ENCODE results near the gene MAP1B.

The MAP1B gene

GRCh38 chr5:72231991-72232703, 124.9 kb downstream of the MAP1B start:
- no peak for DNase-seq

DNA sequence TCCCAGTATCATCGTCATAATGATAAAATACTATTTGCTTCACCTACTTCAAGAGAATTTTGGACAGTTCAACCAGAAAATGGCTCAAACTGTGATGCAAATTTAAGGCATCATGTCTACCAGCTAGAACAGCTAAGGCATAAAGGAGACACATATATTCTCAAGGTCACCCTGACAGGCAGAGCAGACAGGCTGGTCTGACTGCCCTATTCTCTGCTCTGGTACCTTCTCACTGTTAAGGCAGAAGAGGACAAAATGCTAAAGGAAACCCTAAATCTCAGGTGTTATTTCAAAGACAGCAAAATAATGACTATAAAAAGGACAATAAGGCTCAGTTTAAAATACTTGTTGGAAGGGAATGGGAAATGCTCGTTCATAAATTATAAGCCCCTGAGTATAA, 125.6 kb downstream of the MAP1B start:
- no peak for DNase-seq

DNA sequence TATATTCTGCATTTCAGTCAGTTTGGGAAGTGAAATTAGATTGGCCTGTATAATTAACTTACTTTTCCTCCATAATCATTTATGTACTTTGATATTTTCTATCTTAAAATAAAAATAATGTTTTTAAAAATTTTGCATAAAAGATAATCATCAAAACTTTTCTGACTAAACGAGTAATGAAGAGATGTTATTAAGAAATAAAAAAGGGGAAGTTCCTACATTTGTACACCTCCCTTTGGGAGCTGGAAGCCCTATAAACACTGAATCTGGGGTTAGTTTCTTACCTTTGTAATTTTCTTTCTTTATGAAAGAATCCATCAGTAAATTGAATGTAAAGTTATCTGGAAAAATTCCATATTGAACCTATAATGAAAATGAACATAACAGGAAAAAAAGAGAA, 126.6 kb downstream of the MAP1B start:
- no peak for DNase-seq

GRCh38 chr5:72234265-72234700, 127.0 kb downstream of the MAP1B start:
- no peak for DNase-seq

- DNase-seq = no peak
Measured at GRCh38 chr5:72234868-72235267, 127.6 kb downstream of the MAP1B start.

GRCh38 chr5:72235725-72236124, 128.4 kb downstream of the MAP1B start:
- DNase-seq = no peak

DNA sequence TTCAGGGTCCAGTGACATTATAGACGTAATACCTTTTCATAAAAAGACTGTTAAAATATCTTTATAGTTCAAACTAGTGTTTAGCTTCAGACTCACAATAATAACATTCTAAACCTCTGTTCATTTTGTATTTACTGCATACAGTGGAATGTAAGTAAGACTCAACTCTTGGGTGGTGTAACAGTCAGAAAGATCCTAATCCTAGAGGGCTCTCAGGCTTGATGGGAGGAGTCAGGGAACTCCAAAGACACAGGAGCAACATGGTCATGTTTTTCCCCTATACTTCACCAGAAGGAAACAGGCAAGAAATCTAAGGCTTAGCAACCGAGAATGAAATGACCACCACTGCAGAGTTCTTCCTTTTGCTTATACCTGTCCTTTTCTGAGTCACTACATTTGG, 130.1 kb downstream of the MAP1B start:
- DNase-seq = no peak

- no peak for DNase-seq
Measured at GRCh38 chr5:72237879-72238278, 130.6 kb downstream of the MAP1B start.

GRCh38 chr5:72238712-72239445, 131.6 kb downstream of the MAP1B start:
- no peak for DNase-seq

GRCh38 chr5:72241346-72242003, 134.2 kb downstream of the MAP1B start:
- peak; percentile 23 for DNase-seq

DNA sequence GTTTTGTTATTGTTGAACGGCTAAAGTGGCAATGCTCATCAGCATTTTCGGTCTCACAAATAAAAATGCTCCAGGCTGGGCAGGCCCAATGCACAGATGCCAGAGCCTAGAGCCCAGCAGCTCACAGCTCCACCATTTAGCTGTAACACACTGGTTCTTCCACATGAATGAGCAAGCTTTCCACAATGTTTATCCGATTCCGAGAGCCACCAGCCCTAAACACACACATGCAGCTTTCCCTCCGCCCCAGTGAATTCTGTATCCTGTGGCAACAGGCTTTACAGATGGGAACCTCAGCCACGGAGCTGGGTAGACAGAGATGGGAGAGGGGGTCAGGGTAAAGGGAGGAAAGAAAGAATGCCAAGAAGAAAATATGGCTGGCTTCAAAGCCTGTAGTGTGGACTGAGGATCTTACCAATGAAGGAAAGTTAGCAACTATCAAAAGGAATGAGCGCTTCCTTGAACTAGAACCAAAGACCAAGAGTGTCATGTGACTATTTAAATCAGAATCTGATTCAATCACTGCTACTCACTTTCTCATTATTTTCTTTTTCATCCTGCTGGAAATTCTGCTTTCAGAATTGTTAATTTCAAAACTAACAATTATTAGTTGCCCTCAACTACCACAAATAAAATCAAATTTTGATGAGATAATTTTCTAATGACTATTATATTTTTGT, 135.7 kb downstream of the MAP1B start:
- DNase-seq = no peak

DNA sequence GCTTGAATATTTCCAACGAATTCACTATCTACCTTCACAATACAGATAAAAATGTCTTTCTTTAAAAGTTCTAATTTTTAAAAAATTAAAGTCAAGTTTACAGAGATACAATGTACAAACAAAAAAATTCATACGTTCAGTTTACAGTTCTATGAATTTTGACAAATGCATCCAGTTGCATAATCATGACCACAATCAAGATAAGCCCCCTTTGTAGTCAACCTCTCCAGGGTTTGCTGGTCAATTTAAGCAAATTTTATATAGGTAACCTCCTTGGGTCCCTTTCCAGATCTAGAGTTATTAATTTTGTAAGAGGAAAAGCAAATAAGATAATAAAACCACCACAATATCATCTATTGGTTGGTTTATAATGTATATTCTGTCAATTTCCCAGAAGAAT, 136.4 kb downstream of the MAP1B start:
- DNase-seq = no peak

DNA sequence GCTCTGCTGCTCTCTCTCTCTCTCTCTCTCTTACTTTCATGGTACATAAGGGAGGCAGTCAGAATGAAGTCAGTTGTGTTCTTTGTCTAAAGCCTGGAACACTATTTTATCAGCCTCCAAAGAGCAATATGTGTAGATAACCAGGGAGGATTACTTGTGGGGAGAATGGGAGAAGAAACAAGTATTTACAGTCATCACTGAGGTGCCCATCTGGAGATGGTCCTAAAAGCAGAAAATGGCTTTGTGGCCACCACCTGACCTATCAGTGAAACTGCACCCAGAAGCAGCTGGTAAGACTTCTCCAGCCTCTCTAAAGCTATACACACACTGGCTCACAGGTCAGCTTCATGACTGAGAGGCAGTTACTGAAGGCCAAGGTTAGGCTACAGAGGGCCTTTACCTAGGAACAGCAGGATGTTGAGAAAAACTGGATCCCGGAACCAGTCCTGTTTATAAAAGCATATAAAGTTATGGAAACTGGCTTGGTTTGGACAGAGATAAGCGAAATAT, 137.6 kb downstream of the MAP1B start:
- no peak for DNase-seq

DNA sequence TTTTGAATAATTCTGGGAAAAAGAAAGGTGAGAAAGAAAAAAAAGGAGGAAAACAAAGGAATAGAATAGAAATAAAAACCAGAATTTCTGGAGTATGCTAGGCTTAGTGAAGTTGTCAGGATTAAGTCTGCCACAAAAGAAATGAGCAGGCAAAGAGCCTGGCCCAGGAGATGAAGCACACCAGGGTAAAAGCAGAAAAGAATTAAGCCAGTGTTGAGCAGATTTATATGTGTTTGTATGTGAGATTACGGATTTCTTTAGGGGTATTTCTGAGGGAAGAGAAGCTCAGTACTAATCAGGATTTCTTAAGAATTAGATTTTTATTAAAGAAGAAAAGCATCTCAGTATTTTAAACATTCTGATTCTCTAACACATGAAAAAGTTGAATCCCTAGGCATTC, 138.3 kb downstream of the MAP1B start:
- no peak for DNase-seq

DNA sequence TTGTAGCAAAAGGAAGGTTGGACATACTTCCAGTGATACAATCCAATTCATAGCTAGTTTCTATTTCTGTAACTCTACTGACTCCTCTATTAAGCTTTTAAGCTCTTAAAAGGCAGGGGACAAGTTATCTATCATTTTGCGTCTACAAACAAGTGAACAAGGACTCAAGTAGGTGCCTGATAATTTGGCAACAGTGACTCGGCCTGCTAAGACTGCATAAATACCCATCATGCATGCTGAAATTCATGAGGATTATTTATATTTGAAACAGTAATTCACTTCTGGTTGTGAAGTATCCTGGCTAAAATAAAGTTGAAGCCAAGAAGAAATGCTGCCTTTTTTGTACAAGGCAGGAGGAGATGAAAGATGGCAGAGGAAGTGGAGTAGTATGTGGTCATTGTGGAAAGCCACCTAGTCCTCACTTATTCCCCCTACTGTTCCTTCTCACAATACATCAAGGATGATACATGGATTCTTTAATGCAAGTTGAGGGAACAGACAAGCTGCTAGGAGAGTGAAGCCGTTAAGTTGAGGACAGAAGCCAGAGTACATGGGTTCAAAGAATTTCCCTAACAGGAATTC, 138.8 kb downstream of the MAP1B start:
- peak; percentile 22 for DNase-seq

- DNase-seq = no peak
Measured at GRCh38 chr5:72246954-72247442, 139.7 kb downstream of the MAP1B start.

- no peak for DNase-seq
Measured at GRCh38 chr5:72248410-72248981, 141.2 kb downstream of the MAP1B start.

- no peak for DNase-seq
Measured at GRCh38 chr5:72251386-72251785, 144.1 kb downstream of the MAP1B start.

DNA sequence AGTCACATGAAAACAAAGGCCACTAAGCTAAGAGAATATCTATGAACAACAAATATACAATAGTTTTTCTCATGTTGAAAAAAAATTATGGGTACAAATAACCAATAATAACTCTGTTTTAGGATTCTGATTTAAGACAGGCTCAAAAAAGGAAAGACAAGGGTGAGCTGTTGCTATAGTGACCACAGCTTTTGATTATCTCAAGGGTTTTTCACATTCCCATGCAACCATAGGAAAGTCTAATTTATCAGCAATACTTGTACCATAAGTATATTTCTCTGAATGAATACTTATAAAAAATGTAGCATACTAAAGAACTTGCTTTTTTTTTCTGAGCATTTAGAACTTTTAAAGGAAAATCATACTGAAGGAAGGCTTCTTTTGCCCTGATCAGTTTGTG, 144.7 kb downstream of the MAP1B start:
- DNase-seq = no peak

DNA sequence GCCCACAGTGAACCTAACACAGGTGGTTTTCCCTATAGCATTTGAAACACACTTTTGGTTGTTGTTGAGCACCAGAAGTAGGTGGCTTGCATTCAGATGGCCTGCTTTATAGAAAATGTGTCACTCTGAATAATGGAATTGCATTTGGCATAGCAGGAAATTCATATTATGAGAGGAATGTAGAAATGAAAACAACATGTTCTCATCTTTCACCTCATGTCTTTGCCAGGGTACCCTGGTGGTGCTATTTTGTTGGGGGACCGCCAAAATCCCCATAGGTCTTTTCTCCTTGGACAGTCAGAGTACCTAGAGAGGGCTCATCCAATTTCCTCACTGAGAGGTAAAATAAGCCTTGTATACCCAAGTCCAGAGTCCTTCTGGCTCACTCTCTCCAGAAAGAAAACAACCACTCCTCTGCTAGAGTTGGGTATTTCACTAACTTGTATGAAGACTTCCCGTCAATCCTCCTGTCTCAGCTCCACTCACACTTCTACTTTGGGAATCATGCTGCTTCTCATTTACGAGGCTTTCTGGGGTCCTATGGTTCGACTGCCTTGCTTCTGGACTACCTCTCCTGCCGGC, 145.4 kb downstream of the MAP1B start:
- no peak for DNase-seq

DNA sequence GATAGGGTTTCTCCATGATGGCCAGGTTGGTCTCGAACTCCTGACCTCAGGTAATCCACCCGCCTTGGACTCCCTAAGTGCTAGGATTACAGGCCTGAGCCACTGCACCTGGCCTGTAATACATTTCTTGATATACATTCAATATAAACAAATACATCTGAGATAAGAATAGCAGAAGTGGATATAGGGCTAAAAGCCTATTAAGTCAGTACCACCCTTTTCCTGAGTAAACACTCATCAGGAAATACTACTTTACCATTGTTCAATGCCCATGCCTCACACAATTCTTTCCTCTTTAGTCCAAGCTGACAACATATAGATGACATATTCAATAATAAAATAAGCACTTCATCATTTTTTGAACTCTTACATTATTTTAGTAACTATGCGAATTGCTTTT, 148.0 kb downstream of the MAP1B start:
- no peak for DNase-seq

- no peak for DNase-seq
Measured at GRCh38 chr5:72255670-72256069, 148.4 kb downstream of the MAP1B start.
